GM12891 (cell line): ENCODE results near the gene LIG3.

Source experiments
- POLR2A ChIP-seq: IDR thresholded peaks from 2 replicates; pipeline ENCODE4 v1.6.1; 2011; ENCODE audit warnings: low read depth, low read length, control low read depth
- POLR2AphosphoS5 ChIP-seq: IDR thresholded peaks from 2 replicates; pipeline ENCODE4 v1.6.1; 2011; ENCODE audit warnings: low read depth, low read length, control low read depth
- POU2F2 ChIP-seq: IDR thresholded peaks from 2 replicates; pipeline ENCODE4 v1.6.1; 2011; ENCODE audit warnings: low read depth, mild to moderate bottlenecking, control low read depth, low read length, moderate library complexity
- TAF1 ChIP-seq: IDR thresholded peaks from 2 replicates; pipeline ENCODE4 v1.6.1; 2011; ENCODE audit warnings: low read depth, low read length, control low read depth

DNA sequence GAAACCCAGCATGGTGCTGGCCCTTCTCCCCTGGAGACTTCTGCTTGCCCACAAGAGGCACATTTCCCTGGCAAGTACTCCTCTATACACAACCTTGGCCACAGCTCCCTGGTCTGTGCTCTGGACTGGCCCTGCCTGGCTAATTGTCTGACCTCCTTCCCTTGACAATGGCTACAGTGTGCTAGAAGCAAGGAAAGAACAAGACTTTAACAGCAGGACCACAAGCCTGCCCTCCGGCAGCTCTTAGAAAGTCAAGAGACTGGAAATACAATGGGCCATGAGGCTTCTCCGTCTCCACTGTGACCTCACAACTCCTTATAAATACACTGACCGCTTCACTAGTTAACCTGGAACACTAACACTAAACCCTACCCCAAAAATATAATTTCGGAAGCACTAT is 36.7 kb downstream of the LIG3 start:
- no peak for TF ChIP-seq POLR2A
- TF ChIP-seq TAF1 = no peak
- TF ChIP-seq POLR2AphosphoS5 = no peak
- no peak for TF ChIP-seq POU2F2
